ENCODE results near the gene CLEC4M. TPM values are rescaled to one million over a fixed set of nuclear protein-coding genes. Genes with fewer than 3 reads are reported as not detected.

CLEC4M gene
- total and polyA plus RNA-seq, 4 donors = 22.2 to 33.5 (median 32.9) TPM

DNA sequence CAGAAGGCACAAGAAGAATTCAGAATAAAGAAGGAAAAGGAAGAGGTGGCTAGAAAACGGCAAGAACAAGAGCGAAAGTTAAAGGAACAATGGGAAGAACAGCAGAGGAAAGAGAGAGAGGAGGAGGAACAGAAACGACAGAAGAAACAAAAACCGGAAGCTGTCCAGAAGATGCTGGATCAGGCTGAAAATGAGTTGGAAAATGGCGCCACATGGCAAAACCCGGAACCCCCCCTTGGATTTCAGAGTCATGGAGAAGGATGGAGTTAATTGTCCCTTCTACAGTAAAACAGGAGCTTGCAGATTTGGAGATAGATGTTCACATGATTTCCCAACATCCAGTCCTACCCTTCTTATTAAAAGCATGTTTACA lies 22.4 kb upstream of the CLEC4M start:
- no peak for DNase-seq (ENCODE audit: low spot score)
- H3K9me3 ChIP-seq (ENCODE audit: control insufficient read depth in 4 of 4, low read length in 3 of 4) = no peaks in the 10 kb centered on the region
- TF ChIP-seq, protein P1, sequence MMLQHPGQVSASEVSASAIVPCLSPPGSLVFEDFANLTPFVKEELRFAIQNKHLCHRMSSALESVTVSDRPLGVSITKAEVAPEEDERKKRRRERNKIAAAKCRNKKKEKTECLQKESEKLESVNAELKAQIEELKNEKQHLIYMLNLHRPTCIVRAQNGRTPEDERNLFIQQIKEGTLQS (IDR thresholded peaks at IDR 0.05) = no peak
- TF ChIP-seq JUND (IDR thresholded peaks at IDR 0.05) (no peak), TAF1 (conservative IDR thresholded peaks at IDR 0.05) (no peak), RXRA (IDR thresholded peaks at IDR 0.05) (no peak), FOXA2 (IDR thresholded peaks at IDR 0.05) (no peak), SP1 (IDR thresholded peaks at IDR 0.05) (no peak), YY1 (IDR thresholded peaks at IDR 0.05) (no peak), GABPA (IDR thresholded peaks at IDR 0.05 in 1 of 2, conservative IDR thresholded peaks at IDR 0.05 in 1 of 2) (no peak), FOXA1 (IDR thresholded peaks at IDR 0.05) (no peak), EGR1 (IDR thresholded peaks at IDR 0.05; ENCODE audit: low read depth in 2 of 2) (no peak), HNF4G (IDR thresholded peaks at IDR 0.05) (no peak), NR2F2 (IDR thresholded peaks at IDR 0.05) (no peak), RAD21 (IDR thresholded peaks at IDR 0.05) (no peak), HNF4A (conservative IDR thresholded peaks at IDR 0.05) (no peak)
- TF ChIP-seq, protein P2, sequence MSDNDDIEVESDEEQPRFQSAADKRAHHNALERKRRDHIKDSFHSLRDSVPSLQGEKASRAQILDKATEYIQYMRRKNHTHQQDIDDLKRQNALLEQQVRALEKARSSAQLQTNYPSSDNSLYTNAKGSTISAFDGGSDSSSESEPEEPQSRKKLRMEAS (IDR thresholded peaks at IDR 0.05) = no peak
- TF ChIP-seq, protein P3, sequence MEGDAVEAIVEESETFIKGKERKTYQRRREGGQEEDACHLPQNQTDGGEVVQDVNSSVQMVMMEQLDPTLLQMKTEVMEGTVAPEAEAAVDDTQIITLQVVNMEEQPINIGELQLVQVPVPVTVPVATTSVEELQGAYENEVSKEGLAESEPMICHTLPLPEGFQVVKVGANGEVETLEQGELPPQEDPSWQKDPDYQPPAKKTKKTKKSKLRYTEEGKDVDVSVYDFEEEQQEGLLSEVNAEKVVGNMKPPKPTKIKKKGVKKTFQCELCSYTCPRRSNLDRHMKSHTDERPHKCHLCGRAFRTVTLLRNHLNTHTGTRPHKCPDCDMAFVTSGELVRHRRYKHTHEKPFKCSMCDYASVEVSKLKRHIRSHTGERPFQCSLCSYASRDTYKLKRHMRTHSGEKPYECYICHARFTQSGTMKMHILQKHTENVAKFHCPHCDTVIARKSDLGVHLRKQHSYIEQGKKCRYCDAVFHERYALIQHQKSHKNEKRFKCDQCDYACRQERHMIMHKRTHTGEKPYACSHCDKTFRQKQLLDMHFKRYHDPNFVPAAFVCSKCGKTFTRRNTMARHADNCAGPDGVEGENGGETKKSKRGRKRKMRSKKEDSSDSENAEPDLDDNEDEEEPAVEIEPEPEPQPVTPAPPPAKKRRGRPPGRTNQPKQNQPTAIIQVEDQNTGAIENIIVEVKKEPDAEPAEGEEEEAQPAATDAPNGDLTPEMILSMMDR (IDR thresholded peaks at IDR 0.05; ENCODE audit: low read depth, low read length, missing input control) = no peak
- TF ChIP-seq, protein P4, sequence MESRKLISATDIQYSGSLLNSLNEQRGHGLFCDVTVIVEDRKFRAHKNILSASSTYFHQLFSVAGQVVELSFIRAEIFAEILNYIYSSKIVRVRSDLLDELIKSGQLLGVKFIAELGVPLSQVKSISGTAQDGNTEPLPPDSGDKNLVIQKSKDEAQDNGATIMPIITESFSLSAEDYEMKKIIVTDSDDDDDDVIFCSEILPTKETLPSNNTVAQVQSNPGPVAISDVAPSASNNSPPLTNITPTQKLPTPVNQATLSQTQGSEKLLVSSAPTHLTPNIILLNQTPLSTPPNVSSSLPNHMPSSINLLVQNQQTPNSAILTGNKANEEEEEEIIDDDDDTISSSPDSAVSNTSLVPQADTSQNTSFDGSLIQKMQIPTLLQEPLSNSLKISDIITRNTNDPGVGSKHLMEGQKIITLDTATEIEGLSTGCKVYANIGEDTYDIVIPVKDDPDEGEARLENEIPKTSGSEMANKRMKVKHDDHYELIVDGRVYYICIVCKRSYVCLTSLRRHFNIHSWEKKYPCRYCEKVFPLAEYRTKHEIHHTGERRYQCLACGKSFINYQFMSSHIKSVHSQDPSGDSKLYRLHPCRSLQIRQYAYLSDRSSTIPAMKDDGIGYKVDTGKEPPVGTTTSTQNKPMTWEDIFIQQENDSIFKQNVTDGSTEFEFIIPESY (IDR thresholded peaks at IDR 0.05) = no peak
- TF ChIP-seq, protein P5, sequence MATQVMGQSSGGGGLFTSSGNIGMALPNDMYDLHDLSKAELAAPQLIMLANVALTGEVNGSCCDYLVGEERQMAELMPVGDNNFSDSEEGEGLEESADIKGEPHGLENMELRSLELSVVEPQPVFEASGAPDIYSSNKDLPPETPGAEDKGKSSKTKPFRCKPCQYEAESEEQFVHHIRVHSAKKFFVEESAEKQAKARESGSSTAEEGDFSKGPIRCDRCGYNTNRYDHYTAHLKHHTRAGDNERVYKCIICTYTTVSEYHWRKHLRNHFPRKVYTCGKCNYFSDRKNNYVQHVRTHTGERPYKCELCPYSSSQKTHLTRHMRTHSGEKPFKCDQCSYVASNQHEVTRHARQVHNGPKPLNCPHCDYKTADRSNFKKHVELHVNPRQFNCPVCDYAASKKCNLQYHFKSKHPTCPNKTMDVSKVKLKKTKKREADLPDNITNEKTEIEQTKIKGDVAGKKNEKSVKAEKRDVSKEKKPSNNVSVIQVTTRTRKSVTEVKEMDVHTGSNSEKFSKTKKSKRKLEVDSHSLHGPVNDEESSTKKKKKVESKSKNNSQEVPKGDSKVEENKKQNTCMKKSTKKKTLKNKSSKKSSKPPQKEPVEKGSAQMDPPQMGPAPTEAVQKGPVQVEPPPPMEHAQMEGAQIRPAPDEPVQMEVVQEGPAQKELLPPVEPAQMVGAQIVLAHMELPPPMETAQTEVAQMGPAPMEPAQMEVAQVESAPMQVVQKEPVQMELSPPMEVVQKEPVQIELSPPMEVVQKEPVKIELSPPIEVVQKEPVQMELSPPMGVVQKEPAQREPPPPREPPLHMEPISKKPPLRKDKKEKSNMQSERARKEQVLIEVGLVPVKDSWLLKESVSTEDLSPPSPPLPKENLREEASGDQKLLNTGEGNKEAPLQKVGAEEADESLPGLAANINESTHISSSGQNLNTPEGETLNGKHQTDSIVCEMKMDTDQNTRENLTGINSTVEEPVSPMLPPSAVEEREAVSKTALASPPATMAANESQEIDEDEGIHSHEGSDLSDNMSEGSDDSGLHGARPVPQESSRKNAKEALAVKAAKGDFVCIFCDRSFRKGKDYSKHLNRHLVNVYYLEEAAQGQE (IDR thresholded peaks at IDR 0.05) = no peak
- H3K4me1 ChIP-seq (ENCODE audit: control insufficient read depth in 4 of 4, insufficient read depth in 4 of 4, low read length in 3 of 4) = no peaks in the 10 kb centered on the region
- no peak overlapping the region for H3K4me3 ChIP-seq (ENCODE audit: low read depth in 1 of 3, low read length in 3 of 3)
- WGBS = 73% methylated on average over 6 of the region's 6 CpGs
- no peak overlapping the region for H3K27ac ChIP-seq (ENCODE audit: low read depth in 1 of 2, low read length in 2 of 2)
- no peak overlapping the region for H3K9ac ChIP-seq (ENCODE audit: low read depth in 1 of 2, low read length in 2 of 2)
- H3K27me3 ChIP-seq (ENCODE audit: control insufficient read depth in 4 of 4, insufficient read depth in 4 of 4, low read length in 3 of 4) = no peaks in the 10 kb centered on the region
- no peaks in the 10 kb centered on the region for H3K36me3 ChIP-seq (ENCODE audit: control insufficient read depth in 4 of 4, insufficient read depth in 3 of 4, low read depth in 1 of 4, low read length in 3 of 4)

Measured in liver (tissue), 9 donors.